Measurements from ENCODE around the gene NEURL3.
A peak's percentile ranks its signal among the peaks of the same experiment; 100 is the strongest.

Gene NEURL3

GRCh38 chr2:96537066-96537733 lies 32.0 kb upstream of the NEURL3 start (continued):
- TF ChIP-seq ZNF449 (tag by site-specific recombination; IDR thresholded peaks at IDR 0.05): 0 out of 2 replicates have a peak, but pooled peaks have one; percentile 31
- TF ChIP-seq ZNF792 (tag by site-specific recombination; IDR thresholded peaks at IDR 0.05): no peak
- TF ChIP-seq ZNF549 (tag by site-specific recombination; IDR thresholded peaks at IDR 0.05): no peak
- TF ChIP-seq ZNF133 (tag by site-specific recombination; IDR thresholded peaks at IDR 0.05): no peak
- TF ChIP-seq KLF16 (tag by site-specific recombination; IDR thresholded peaks at IDR 0.05): peak; percentile 43; the same call in 1 of the 2 replicates
- TF ChIP-seq SP2 (tag by site-specific recombination; IDR thresholded peaks at IDR 0.05): peak; percentile 28; the same call in 1 of the 2 replicates
- peak; percentile 80 for TF ChIP-seq ZNF600 (tag by site-specific recombination; IDR thresholded peaks at IDR 0.05)
- TF ChIP-seq ZNF791 (tag by site-specific recombination; IDR thresholded peaks at IDR 0.05): no peak
- TF ChIP-seq ZNF19 (tag by site-specific recombination; IDR thresholded peaks at IDR 0.05; ENCODE audit: low read depth): no peak
- peak; percentile 83; the same call in 1 of the 2 replicates for TF ChIP-seq ZBTB20 (tag by site-specific recombination; IDR thresholded peaks at IDR 0.05)
- TF ChIP-seq SCRT1 (tag by site-specific recombination; IDR thresholded peaks at IDR 0.05; ENCODE audit: borderline replicate concordance): no peak
- TF ChIP-seq ZNF768 (tag by site-specific recombination; IDR thresholded peaks at IDR 0.05): no peak
- 0 out of 2 replicates have a peak, but pooled peaks have one; percentile 11 for TF ChIP-seq PRDM4 (tag by site-specific recombination; IDR thresholded peaks at IDR 0.05)

DNA sequence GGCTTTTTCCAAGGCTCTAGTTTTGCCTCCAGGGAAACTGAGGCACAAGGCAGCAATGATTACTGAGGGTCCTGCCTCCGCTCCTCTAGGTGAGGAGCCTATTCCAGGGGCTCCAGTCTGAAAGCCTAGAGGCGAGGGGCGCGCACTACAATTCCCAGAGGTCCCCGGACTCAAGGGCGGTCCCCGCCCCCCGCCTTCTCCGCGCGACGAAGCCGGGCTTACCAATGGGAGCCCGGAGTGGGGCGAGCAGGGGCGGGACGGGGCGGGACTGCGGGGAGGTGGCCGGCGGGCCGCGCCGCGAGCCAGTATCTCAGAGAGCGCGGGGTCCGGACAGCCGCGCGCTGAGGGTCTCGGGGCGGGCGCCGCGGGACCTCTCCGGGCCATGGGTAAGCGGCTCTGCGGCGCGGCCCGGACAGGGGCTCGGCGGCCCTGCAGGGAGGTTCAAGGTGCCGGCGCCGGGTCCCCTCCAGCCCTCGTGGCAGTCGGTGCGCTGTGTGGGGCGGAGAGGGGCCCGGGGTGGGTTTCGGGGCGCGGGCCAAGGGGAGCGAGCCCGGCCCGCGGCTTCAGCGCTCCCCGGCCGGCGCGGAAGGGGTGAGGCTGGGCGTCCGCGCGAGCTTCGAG lies 31.4 kb upstream of the NEURL3 start, which contains the start of gene ARID5A:
Gene ARID5A, plus strand, starts transcription at position 308 of the 621 bp plus-strand sequence. Its CDS starts 75 bp downstream, at position 383.
- Histone ChIP-seq H3K4me3 (ENCODE audit: low read depth, low read length) (peak within 1 kb of the TSS; percentile 66), H3K9me3 (ENCODE audit: control insufficient read depth, insufficient read depth, low read depth, low read length) (no peaks in the 10 kb centered on the region), H3K36me3 (ENCODE audit: control insufficient read depth in 2 of 2, insufficient read depth in 1 of 2, low read length in 2 of 2) (no peaks in the 10 kb centered on the region; a peak in 1 of 3 replicates), H3K4me1 (ENCODE audit: control insufficient read depth, insufficient read depth, low read length) (peaks cover 27% of the 10 kb centered on the region), H3K27ac (ENCODE audit: extremely low read depth, low read depth, low read length) (peak within 1 kb of the TSS; percentile 72)
- POLR2A ChIA-PET: interaction anchor here (1.4 kb wide), 1 partner anchor 270 kb away, joined by 3 read pairs; the partner anchor contains the start of gene CIAO1
- CTCF ChIA-PET: interaction anchor here (0.5 to 0.9 kb wide), 3 partner anchors 18 to 137 kb away, joined by 3 read pairs; no protein-coding TSS in a partner anchor
- TF ChIP-seq GLIS1 (tag by site-specific recombination; IDR thresholded peaks at IDR 0.05) (no peak), ZSCAN30 (tag by site-specific recombination; IDR thresholded peaks at IDR 0.05) (peak; percentile 48; the same call in 1 of the 2 replicates), WT1 (tag by site-specific recombination; IDR thresholded peaks at IDR 0.05) (no peak), KLF10 (tag by site-specific recombination; IDR thresholded peaks at IDR 0.05) (peak; percentile 67; the same call in 1 of the 2 replicates), GLIS2 (tag by site-specific recombination; IDR thresholded peaks at IDR 0.05) (0 out of 2 replicates have a peak, but pooled peaks have one; percentile 33), ZNF76 (tag by site-specific recombination; IDR thresholded peaks at IDR 0.05; ENCODE audit: borderline replicate concordance, low read depth) (peak; percentile 52; the same call in 1 of the 2 replicates), KLF9 (tag by site-specific recombination; IDR thresholded peaks at IDR 0.05; ENCODE audit: low read depth) (0 out of 2 replicates have a peak, but pooled peaks have one; percentile 16), ZNF121 (tag by site-specific recombination; IDR thresholded peaks at IDR 0.05) (no peak), SP3 (tag by site-specific recombination; IDR thresholded peaks at IDR 0.05) (peak; percentile 99), SP7 (tag by site-specific recombination; IDR thresholded peaks at IDR 0.05) (no peak), ZNF596 (tag by site-specific recombination; IDR thresholded peaks at IDR 0.05) (peak; percentile 10; the same call in 1 of the 2 replicates), KLF8 (tag by site-specific recombination; IDR thresholded peaks at IDR 0.05) (peak; percentile 83), PRDM4 (tag by site-specific recombination; IDR thresholded peaks at IDR 0.05) (no peak), IKZF3 (tag by site-specific recombination; IDR thresholded peaks at IDR 0.05) (peak; percentile 38; the same call in 1 of the 2 replicates), SP2 (tag by site-specific recombination; IDR thresholded peaks at IDR 0.05) (peak; percentile 86), ZNF473 (tag by site-specific recombination; IDR thresholded peaks at IDR 0.05) (no peak), ZBTB26 (tag by site-specific recombination; optimal IDR thresholded peaks at IDR 0.05) (peak; percentile 60), KLF16 (tag by site-specific recombination; IDR thresholded peaks at IDR 0.05) (0 out of 2 replicates have a peak, but pooled peaks have one; percentile 33)

Data from HEK293 (cell line).